ENCODE data around the gene OLFML2A.

DNA sequence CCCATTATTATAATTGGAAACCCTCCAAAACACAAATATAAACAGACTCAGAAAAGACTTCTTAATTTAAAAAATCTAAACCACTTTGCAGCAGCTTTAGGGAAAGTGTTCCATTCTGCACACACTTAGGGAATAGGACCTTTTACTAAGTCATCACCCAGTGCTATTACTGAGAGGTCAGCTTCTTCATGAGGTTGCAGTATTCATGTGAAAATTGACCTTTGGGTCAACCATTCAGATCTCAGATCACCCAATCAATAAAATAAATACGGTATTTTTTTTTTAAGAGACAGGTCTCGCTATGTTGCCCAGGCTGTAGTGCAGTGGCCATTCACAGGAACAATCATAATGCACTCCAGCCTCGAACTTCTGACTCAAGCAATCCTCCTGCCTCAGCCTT lies 27.6 kb upstream of the OLFML2A start:
- no peak for TF ChIP-seq KLF11 (CRISPR knock-in tag; IDR thresholded peaks at IDR 0.05)
- TF ChIP-seq ZSCAN29 (CRISPR knock-in tag; conservative IDR thresholded peaks at IDR 0.05): no peak
- TF ChIP-seq RAD21 (CRISPR knock-in tag; IDR thresholded peaks at IDR 0.05): no peak

All from HepG2 (cell line).